Activated T-helper 1 cell treated with anti-CD3 and anti-CD28 coated beads, Interleukin-12 subunit alpha, Interleukin-12 subunit beta, Interleukin-2, Interleukin-4 antibody, amounts not matched to agents 30 ng/mL and 10 ng/mL and 1 ng/mL, durations not matched to agents 14 hours and 24 hours and 36 hours (primary cell): ENCODE data around the gene TAMALIN. TPM values are rescaled to one million over a fixed set of nuclear protein-coding genes. Genes with fewer than 3 reads are reported as not detected.
A peak's percentile ranks its signal among the peaks of the same experiment; 100 is the strongest.

Experiments used
- DNase-seq: peaks from one replicate; pipeline ENCODE4 v3.0.0; 2021; ENCODE audit warnings: low spot score
- H3K27ac Mint-ChIP-seq: one replicate; pipeline ENCODE4 v1.8.0; 2021; ENCODE audit warnings: mild to moderate bottlenecking, mixed read lengths
- H3K27me3 Mint-ChIP-seq: one replicate; pipeline ENCODE4 v1.8.0; 2022; ENCODE audit warnings: mild to moderate bottlenecking, moderate library complexity, mixed read lengths; ENCODE audit not compliant: insufficient read depth
- H3K36me3 Mint-ChIP-seq: one replicate; pipeline ENCODE4 v1.8.0; 2021; ENCODE audit warnings: low read depth, mixed read lengths
- H3K4me1 Mint-ChIP-seq: one replicate; pipeline ENCODE4 v1.8.0; 2021; ENCODE audit warnings: low read depth, mixed read lengths
- H3K4me3 Mint-ChIP-seq: one replicate; pipeline ENCODE4 v1.8.0; 2021; ENCODE audit warnings: mild to moderate bottlenecking, moderate library complexity, mixed read lengths
- H3K9me3 Mint-ChIP-seq: one replicate; pipeline ENCODE4 v1.8.0; 2021; ENCODE audit warnings: mixed read lengths
- intact Hi-C: fragments of 100-400 bp; cut with micrococcal nuclease; formaldehyde crosslinking; loops from one replicate; pipeline ENCODE4 v1.15.1; 2024
- total RNA-seq: library from RNA; stranded (reverse); gene quantifications from 2 replicates; pipeline ENCODE4 v1.2.3, GENCODE V29; 2022

The TAMALIN gene
- total RNA-seq, 1 donor from 2014 or later: 12.8 TPM

DNA sequence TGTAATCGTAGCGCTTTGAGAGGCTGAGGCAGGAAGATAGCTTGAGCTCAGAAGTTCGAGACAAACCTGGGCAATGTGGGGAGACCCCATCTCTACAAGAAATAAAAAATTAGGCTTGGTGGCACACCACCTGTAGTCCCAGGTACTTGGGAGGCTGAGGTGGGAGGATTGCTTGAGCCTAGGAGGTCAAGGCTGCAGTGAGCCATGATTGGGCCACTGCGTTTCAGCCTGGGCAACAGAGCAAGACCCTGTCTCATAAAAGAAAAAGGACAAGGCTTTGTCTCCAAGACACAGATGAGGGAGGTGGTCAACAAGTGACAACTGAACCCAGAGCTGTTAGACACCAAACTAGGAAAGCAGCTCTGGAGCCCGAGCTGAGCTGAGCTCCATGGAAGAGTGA is 14.5 kb upstream of the TAMALIN start:
- Mint-ChIP-seq H3K27ac (no peak overlapping the region), H3K4me3 (no peak overlapping the region)
- intact Hi-C loops: loop anchor here (2.0 kb wide), 1 partner anchor 15 kb away; the partner anchor contains the start of gene TAMALIN

GRCh38 chr12:51994539-51994820 is 12.3 kb upstream of the TAMALIN start:
- Mint-ChIP-seq H3K4me3 (no peak overlapping the region), H3K36me3 (peaks cover 2% of the 10 kb centered on the region), H3K4me1 (peaks cover 10% of the 10 kb centered on the region), H3K27ac (no peak overlapping the region), H3K27me3 (no peaks in the 10 kb centered on the region), H3K9me3 (no peaks in the 10 kb centered on the region)
- no peak for DNase-seq
- intact Hi-C loops: no loop called here

More for the DNA sequence above, 14.5 kb upstream of the TAMALIN start:
- Mint-ChIP-seq H3K27me3 (no peaks in the 10 kb centered on the region), H3K9me3 (no peaks in the 10 kb centered on the region), H3K4me1 (peaks cover 7% of the 10 kb centered on the region), H3K36me3 (peaks cover 2% of the 10 kb centered on the region)
- no peak for DNase-seq

DNA sequence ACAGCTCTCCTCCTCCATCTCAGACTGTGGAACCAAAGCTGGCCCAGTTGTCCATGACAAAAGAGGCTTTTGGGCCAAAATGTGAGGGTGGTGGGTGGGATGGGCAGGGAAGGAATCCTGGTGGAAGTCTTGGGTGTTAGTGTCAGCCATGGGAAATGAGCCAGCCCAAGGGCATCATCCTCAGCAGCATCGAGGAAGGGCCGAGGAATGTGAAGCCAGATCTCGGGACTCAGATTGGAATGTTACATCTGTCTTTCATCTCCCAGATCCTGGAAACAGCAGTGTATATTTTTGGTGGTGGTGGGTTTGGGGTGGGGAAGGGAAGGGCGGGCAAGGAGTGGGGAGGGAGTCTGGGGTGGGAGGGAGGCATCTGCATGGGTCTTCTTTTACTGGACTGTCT is 11.8 kb upstream of the TAMALIN start:
- Mint-ChIP-seq H3K4me1 (peaks cover 14% of the 10 kb centered on the region), H3K36me3 (peaks cover 2% of the 10 kb centered on the region), H3K4me3 (no peak overlapping the region), H3K27me3 (no peaks in the 10 kb centered on the region), H3K27ac (no peak overlapping the region), H3K9me3 (no peaks in the 10 kb centered on the region)
- intact Hi-C loops: no loop called here
- no peak for DNase-seq

DNA sequence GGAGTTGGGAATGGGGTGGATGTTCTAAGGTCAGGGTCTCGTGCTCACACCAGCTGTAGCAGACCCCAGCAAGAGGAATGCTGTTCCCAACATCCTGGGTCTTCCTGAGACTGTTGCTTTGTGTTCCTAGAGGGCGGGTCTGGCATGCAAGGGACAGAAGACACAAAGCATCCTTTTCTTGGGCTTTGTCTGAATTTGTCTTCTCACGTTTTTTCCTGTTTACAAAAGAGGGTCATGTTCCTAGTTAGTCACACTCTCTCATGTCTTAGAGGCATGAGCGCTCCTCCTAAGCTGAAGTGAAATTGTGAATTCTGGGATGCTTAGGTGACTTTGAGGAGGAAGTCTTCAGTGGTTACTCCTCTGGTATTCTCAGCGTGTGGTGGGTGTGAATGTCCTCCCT is 9.6 kb upstream of the TAMALIN start:
- intact Hi-C loops: no loop called here

GRCh38 chr12:52003016-52003550 is 3.7 kb upstream of the TAMALIN start:
- Mint-ChIP-seq H3K27me3 (peaks cover 35% of the 10 kb centered on the region), H3K9me3 (no peaks in the 10 kb centered on the region), H3K4me1 (peaks cover 20% of the 10 kb centered on the region), H3K27ac (no peak overlapping the region), H3K36me3 (peaks cover 2% of the 10 kb centered on the region), H3K4me3 (no peak overlapping the region)
- intact Hi-C loops: no loop called here
- no peak for DNase-seq

More for the DNA sequence above, 9.6 kb upstream of the TAMALIN start:
- Mint-ChIP-seq H3K4me3 (no peak overlapping the region), H3K36me3 (peaks cover 4% of the 10 kb centered on the region), H3K27ac (no peak overlapping the region), H3K27me3 (no peaks in the 10 kb centered on the region), H3K9me3 (no peaks in the 10 kb centered on the region), H3K4me1 (peaks cover 14% of the 10 kb centered on the region)
- no peak for DNase-seq

DNA sequence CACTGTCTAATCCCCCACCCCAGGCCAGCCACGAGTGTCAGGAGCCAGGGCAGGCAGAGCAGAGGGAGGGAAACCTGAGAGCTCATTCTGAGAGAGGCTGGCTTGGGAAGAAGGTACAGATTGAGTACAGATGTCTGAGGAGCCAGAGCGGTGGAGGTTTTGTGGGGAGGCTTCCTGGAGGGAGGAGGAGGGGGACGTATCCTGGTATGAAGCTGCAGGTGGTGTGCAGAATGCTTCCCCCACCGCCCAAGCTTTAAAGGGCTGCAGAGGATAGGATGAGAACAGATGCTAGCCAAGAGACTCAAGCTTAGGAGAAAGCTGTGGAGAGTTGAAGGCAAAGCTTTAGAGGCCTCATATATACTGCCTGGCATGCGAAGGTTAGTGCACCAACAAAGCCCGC is 3.2 kb upstream of the TAMALIN start:
- Mint-ChIP-seq H3K27ac (no peak overlapping the region), H3K36me3 (peaks cover 4% of the 10 kb centered on the region), H3K9me3 (no peaks in the 10 kb centered on the region), H3K4me3 (no peak overlapping the region), H3K27me3 (peaks cover 38% of the 10 kb centered on the region), H3K4me1 (peaks cover 20% of the 10 kb centered on the region)
- intact Hi-C loops: no loop called here
- no peak for DNase-seq

GRCh38 chr12:52004042-52004648 is 2.6 kb upstream of the TAMALIN start:
- H3K27me3 Mint-ChIP-seq: peaks cover 38% of the 10 kb centered on the region
- intact Hi-C loops: no loop called here
- peaks cover 20% of the 10 kb centered on the region for H3K4me1 Mint-ChIP-seq
- no peaks in the 10 kb centered on the region for H3K9me3 Mint-ChIP-seq
- no peak overlapping the region for H3K27ac Mint-ChIP-seq
- DNase-seq: no peak
- no peak overlapping the region for H3K4me3 Mint-ChIP-seq
- H3K36me3 Mint-ChIP-seq: peaks cover 4% of the 10 kb centered on the region

DNA sequence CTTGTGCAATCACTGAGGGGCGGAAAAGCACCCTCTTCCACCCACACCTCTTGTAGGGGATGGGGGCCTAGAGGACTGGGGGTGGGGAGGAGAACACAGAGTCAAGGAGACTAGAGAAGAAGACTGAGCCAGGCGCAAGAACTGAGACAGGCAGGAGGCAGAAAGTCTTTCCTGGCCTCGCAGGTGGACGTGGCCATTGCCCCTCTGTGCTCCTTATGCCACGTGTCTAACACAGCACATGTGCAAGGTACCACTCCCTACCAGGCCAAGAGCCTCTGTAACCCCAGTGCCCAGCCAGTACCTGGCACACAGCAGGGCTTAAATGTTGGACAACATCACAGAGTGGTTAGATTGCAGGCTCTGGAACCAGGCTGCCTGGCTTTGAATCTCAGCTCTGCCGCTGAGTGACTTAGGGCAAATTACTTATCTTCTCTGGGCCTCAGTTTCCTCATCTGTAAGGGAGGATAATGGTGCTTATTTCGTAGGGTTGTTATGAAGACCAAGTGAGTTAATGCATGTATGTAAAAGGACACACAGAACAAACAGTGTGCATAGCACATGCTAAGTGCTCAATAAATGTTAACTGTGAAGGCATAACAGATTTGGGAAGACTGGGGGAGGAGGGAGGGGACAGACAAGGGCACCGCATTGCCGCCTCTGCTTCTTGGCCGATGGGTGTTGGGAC is 1.4 kb upstream of the TAMALIN start:
- Mint-ChIP-seq H3K4me3 (peak overlapping the region; percentile 78), H3K9me3 (no peaks in the 10 kb centered on the region), H3K27ac (no peak overlapping the region), H3K4me1 (peaks cover 13% of the 10 kb centered on the region), H3K27me3 (peaks cover 38% of the 10 kb centered on the region), H3K36me3 (peaks cover 3% of the 10 kb centered on the region)
- DNase-seq: no peak
- intact Hi-C loops: no loop called here

DNA sequence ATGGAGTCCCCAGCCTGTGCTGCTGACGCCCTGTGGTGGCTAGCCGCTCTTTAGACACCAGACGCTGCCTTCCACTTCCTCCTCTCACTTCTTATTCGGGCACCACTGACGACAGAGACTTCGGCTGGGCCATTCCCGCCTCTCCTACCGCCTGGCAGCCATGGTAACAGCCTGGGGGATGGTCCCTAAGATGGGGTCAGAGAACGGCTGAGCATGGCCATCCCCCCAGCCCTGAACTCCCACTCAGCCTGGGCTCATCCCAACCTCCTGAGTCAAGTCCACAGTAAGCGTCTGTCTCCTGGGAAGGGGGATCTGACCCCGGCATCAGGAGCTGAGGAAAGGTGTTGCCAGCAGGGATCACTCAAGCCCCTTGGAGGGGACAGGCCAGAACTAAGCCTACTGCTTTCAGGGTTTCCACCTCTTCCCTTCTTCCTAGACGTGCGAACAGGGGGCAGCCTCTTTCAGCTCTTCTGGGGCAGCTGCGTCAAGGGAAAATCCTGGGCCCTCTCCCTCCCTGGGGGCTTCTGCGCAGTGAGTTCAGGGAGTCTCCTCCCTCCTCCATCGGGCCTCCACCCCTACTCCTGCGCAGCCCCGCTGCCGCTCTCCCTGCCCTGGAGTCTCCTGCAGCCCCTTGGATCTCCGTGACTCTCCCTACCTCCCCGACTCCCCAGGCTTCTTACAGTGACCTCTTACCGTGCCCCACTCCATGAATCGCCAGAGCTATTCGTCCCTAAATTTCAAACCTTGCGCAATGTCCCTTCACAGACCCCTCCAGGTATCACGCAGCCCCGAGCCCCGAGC is 643 bp upstream of the TAMALIN start:
- intact Hi-C loops: loop anchor here (1.0 to 2.0 kb wide), 3 partner anchors 13 to 55 kb away; partner anchors contain the start of gene ACVR1B
- Mint-ChIP-seq H3K36me3 (peaks cover 2% of the 10 kb centered on the region), H3K9me3 (no peaks in the 10 kb centered on the region), H3K4me1 (peaks cover 13% of the 10 kb centered on the region), H3K27me3 (peaks cover 38% of the 10 kb centered on the region), H3K4me3 (peak overlapping the region; percentile 78), H3K27ac (peak overlapping the region; percentile 67)
- DNase-seq: no peak

DNA sequence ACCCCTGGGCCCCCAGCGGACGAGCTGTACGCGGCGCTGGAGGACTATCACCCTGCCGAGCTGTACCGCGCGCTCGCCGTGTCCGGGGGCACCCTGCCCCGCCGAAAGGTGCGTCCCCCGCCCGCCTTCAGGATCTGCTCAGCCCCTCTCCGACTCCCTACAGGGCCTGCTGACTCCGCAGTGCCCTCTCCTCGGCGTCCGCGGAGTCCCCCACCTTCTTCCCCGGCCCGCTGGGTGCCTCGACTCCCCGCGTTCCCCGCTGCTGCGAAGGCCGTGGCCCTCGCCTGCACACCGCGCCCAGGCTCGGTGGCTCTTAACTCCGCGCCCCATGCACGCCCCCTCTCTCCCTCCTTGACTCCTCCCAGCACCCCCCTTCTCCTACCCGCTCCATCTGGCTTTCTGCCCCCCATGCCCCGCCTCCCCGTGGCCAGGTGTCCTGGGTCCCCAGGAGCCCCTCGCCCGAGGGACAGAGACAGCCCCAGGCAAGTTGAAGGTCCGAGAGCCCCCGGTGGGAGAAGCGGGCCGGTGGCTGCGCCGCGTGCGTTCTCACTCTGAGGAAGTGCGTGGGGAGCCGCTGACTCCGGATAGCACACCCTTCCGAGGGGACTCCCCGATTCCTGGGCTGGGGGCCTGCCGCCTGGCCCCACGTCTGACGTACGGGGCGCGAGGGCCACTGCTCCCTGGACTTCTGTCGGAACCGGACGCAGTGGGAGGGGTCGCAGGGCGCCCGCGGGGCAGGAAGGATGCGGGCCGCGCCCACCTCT is 594 bp downstream of the TAMALIN start:
- Mint-ChIP-seq H3K27ac (peak overlapping the region; percentile 44), H3K27me3 (peaks cover 38% of the 10 kb centered on the region), H3K9me3 (no peaks in the 10 kb centered on the region), H3K4me1 (peaks cover 13% of the 10 kb centered on the region), H3K36me3 (peaks cover 2% of the 10 kb centered on the region), H3K4me3 (peak overlapping the region; percentile 84)
- DNase-seq: peak; percentile 11
- intact Hi-C loops: loop anchor here (1.0 to 2.0 kb wide), 2 partner anchors 15 to 16 kb away; no protein-coding TSS in a partner anchor

DNA sequence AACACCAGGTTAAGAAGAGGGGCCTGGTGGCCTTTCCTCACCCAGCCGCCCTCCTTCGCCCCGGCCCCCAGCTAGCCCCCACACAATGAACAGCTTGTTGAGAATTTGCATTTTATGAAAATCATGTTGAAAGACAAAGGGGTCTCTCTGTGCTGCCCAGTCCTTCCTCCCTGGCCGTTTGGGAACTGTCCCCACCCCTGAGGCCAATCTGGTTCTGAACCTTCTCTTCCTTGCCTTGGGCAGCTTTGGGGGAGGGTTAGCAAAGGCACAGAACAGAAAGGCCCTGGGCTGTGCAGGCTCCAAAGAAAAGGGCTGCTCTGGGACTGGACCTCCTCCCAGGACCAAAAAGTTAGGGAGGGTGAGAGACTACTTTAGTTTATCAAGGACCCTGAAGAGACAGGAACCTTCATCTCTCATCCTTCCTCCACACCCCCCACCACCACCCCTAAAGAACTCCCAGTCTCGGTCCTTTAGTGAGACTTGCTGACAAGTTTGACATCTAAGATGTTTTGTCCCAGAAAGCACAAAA is 1.3 kb downstream of the TAMALIN start:
- intact Hi-C loops: loop anchor here (1.0 to 2.0 kb wide), 2 partner anchors 15 kb away; no protein-coding TSS in a partner anchor
- no peak for DNase-seq
- Mint-ChIP-seq H3K4me3 (peak overlapping the region; percentile 84), H3K4me1 (peaks cover 13% of the 10 kb centered on the region), H3K9me3 (no peaks in the 10 kb centered on the region), H3K27me3 (peaks cover 38% of the 10 kb centered on the region), H3K27ac (no peak overlapping the region), H3K36me3 (peaks cover 2% of the 10 kb centered on the region)

DNA sequence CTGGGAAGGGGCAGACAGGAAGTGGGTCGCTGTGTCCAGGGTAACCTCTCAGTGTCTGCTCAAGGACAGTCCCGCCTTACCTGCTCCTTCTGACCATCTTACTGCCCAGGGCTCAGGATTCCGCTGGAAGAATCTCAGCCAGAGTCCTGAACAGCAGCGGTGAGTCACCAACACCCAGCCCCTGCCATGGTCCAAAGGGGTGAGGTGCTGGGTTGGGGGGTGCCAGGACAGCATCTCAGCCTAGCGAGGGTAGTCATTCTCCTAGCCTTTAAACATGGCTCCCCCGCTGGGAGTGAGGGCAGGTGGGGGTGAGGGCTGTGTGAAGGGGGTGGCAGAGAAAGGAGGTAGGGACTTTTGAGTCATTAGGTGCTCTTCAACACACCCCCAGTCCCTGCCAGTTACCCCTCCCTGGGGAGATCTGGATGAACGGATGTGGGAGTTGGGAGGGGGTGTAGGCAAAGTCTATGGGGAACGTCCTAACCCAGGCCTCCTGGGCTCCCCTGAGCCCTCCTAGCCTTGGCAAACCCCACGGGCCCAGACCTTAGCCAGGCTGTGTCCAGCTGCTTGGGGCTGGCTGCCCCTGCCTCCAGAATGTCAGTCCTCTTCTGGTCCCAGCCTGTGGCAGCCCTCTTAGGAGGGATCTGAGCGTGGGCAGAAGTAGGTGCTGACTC is 2.5 kb downstream of the TAMALIN start:
- Mint-ChIP-seq H3K36me3 (peaks cover 2% of the 10 kb centered on the region), H3K27me3 (peaks cover 31% of the 10 kb centered on the region), H3K27ac (no peak overlapping the region), H3K4me3 (no peak overlapping the region), H3K9me3 (no peaks in the 10 kb centered on the region), H3K4me1 (peaks cover 13% of the 10 kb centered on the region)
- intact Hi-C loops: no loop called here
- DNase-seq: no peak
